Lower lobe of right lung (tissue), 2 donors: Measurements from ENCODE around the gene C17orf67. TPM values are rescaled to one million over a fixed set of nuclear protein-coding genes. Genes with fewer than 3 reads are reported as not detected.

Experiments used
- ATAC-seq, 2 donors: fragments of 200-7000 bp; cut with Tn5 transposase; one replicate each; pipeline ENCODE4 v1.9.1; 2020 to 2022; ENCODE audit warnings: mild to moderate bottlenecking in 2 of 2, moderate library complexity in 2 of 2
- DNase-seq: peaks from one replicate; pipeline ENCODE4 v3.0.0-alpha.2; 2020
- H3K27ac ChIP-seq: fragments of 200-600 bp; one replicate; pipeline ENCODE4 v1.8.0; 2022
- H3K27me3 ChIP-seq: fragments of 200-600 bp; one replicate; pipeline ENCODE4 v1.8.0; 2022; ENCODE audit warnings: low read depth
- H3K36me3 ChIP-seq: fragments of 200-600 bp; one replicate; pipeline ENCODE4 v1.8.0; 2022; ENCODE audit warnings: mild to moderate bottlenecking
- H3K4me1 ChIP-seq: fragments of 200-600 bp; one replicate; pipeline ENCODE4 v1.8.0; 2022
- H3K4me3 ChIP-seq: fragments of 200-600 bp; one replicate; pipeline ENCODE4 v1.8.0; 2022; ENCODE audit warnings: mild to moderate bottlenecking
- H3K9me3 ChIP-seq: fragments of 200-600 bp; one replicate; pipeline ENCODE4 v1.8.0; 2022
- CTCF ChIP-seq: fragments of 200-600 bp; IDR thresholded peaks from one replicate; pipeline ENCODE4 v1.8.0; 2022; ENCODE audit warnings: antibody characterized with exemption, mild to moderate bottlenecking
- intact Hi-C: fragments of 100-400 bp; cut with DNase I; formaldehyde crosslinking; loops from one replicate; pipeline ENCODE4 v1.11.0; 2022
- total RNA-seq: library from RNA; stranded (reverse); fragmentation: NEBNext Ultra II Directional; extraction: Animal tissue kit (Norgen Biotek cat#: 25700); gene quantifications from one replicate; pipeline ENCODE4 v1.2.1, GENCODE V29; 2021
- donor health status: DM: no; HTN: yes; CAD: no; lungs with severe emphysema.

Gene C17orf67
- total RNA-seq, 1 donor from 2014 or later, result 3.6 TPM

GRCh38 chr17:56782338-56782737 lies 51.4 kb downstream of the C17orf67 start:
- intact Hi-C loops, result no loop called here
- ATAC-seq, result no peak

GRCh38 chr17:56781906-56782305 lies 51.8 kb downstream of the C17orf67 start:
- Histone ChIP-seq H3K4me1 (peaks cover 12% of the 10 kb centered on the region), H3K27me3 (peaks cover 20% of the 10 kb centered on the region), H3K4me3 (no peak overlapping the region), H3K27ac (no peak overlapping the region), H3K9me3 (no peaks in the 10 kb centered on the region), H3K36me3 (no peaks in the 10 kb centered on the region)
- ATAC-seq (no peak), DNase-seq (no peak)
- TF ChIP-seq CTCF, result no peak
- intact Hi-C loops, result no loop called here

More at GRCh38 chr17:56782338-56782737, 51.4 kb downstream of the C17orf67 start:
- no peaks in the 10 kb centered on the region for H3K36me3 ChIP-seq
- no peak for DNase-seq
- TF ChIP-seq CTCF, result no peak
- H3K4me3 ChIP-seq, result no peak overlapping the region
- H3K4me1 ChIP-seq, result peaks cover 12% of the 10 kb centered on the region
- peaks cover 20% of the 10 kb centered on the region for H3K27me3 ChIP-seq
- H3K27ac ChIP-seq, result no peak overlapping the region
- no peaks in the 10 kb centered on the region for H3K9me3 ChIP-seq

GRCh38 chr17:56779898-56780777 lies 53.6 kb downstream of the C17orf67 start:
- Histone ChIP-seq H3K4me1 (peaks cover 12% of the 10 kb centered on the region), H3K36me3 (no peaks in the 10 kb centered on the region), H3K4me3 (peak overlapping the region; percentile 53), H3K27ac (no peak overlapping the region), H3K9me3 (no peaks in the 10 kb centered on the region), H3K27me3 (peaks cover 20% of the 10 kb centered on the region)
- DNase-seq, result peak; percentile 91
- ATAC-seq, result peak; percentile 97 to 99
- TF ChIP-seq CTCF, result peak; percentile 100
- intact Hi-C loops, result no loop called here

GRCh38 chr17:56779322-56779721 lies 54.4 kb downstream of the C17orf67 start:
- Histone ChIP-seq H3K27me3 (peaks cover 20% of the 10 kb centered on the region), H3K9me3 (no peaks in the 10 kb centered on the region), H3K36me3 (no peaks in the 10 kb centered on the region), H3K4me3 (no peak overlapping the region), H3K27ac (no peak overlapping the region), H3K4me1 (peaks cover 12% of the 10 kb centered on the region)
- no peak for TF ChIP-seq CTCF
- DNase-seq, result no peak
- ATAC-seq, result no peak
- intact Hi-C loops, result no loop called here

- H3K27me3 ChIP-seq, result peaks cover 20% of the 10 kb centered on the region
- H3K4me3 ChIP-seq, result no peak overlapping the region
- no peak for DNase-seq
- H3K27ac ChIP-seq, result no peak overlapping the region
- no peaks in the 10 kb centered on the region for H3K36me3 ChIP-seq
- intact Hi-C loops, result no loop called here
- H3K9me3 ChIP-seq, result no peaks in the 10 kb centered on the region
- no peak for ATAC-seq
- peaks cover 12% of the 10 kb centered on the region for H3K4me1 ChIP-seq
- TF ChIP-seq CTCF, result no peak
These were observed 54.8 kb downstream of the C17orf67 start for GRCh38 chr17:56778898-56779297.
